Measurements from ENCODE around the gene GPLD1.
"Not testable (repeated sequence)": the region's sequence is repeated elsewhere in the genome, so short reads cannot be mapped to it uniquely, and the experiment has no call there.

DNA sequence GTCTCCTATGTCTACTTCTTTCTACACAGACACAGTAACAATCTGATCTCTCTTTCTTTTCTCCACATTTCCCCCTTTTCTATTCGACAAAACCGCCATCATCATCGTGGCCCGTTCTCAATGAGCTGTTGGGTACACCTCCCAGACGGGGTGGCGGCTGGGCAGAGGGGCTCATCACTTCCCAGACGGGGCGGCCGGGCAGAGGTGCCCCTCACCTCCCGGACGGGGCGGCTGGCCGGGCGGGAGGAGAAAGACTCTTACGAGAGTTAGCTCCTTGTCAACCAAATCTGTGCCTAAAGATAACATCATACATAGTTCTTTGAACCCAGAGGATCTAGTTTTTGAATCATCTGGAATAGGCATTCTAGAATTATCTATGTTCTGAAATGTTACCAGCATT is 74.8 kb downstream of the GPLD1 start:
- TF ChIP-seq, protein P1, sequence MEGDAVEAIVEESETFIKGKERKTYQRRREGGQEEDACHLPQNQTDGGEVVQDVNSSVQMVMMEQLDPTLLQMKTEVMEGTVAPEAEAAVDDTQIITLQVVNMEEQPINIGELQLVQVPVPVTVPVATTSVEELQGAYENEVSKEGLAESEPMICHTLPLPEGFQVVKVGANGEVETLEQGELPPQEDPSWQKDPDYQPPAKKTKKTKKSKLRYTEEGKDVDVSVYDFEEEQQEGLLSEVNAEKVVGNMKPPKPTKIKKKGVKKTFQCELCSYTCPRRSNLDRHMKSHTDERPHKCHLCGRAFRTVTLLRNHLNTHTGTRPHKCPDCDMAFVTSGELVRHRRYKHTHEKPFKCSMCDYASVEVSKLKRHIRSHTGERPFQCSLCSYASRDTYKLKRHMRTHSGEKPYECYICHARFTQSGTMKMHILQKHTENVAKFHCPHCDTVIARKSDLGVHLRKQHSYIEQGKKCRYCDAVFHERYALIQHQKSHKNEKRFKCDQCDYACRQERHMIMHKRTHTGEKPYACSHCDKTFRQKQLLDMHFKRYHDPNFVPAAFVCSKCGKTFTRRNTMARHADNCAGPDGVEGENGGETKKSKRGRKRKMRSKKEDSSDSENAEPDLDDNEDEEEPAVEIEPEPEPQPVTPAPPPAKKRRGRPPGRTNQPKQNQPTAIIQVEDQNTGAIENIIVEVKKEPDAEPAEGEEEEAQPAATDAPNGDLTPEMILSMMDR (conservative IDR thresholded peaks at IDR 0.05 in 1 of 2, IDR thresholded peaks at IDR 0.05 in 1 of 2; ENCODE audit: extremely low read depth in 1 of 2, insufficient read depth in 1 of 2, low read depth in 1 of 2, low read length in 2 of 2): not testable (repeated sequence)
- not testable (repeated sequence) for TF ChIP-seq EZH2 (IDR thresholded peaks at IDR 0.05; ENCODE audit: borderline replicate concordance, low read length)

Data from mammary epithelial cell (primary cell).